Suprapubic skin (tissue), 4 donors: ENCODE data around the gene ATP11A. TPM values are rescaled to one million over a fixed set of nuclear protein-coding genes. Genes with fewer than 3 reads are reported as not detected.

Experiments
- DNase-seq, 2 donors: peaks; one replicate each; pipeline ENCODE4 v3.0.0-alpha.2; 2019; ENCODE audit warnings: low spot score in 2 of 2
- H3K27ac ChIP-seq: fragments of 200-600 bp; sonication (generic); one replicate; pipeline ENCODE4 v1.5.1; 2019
- H3K27me3 ChIP-seq: fragments of 200-600 bp; sonication (generic); one replicate; pipeline ENCODE4 v1.5.1; 2019
- H3K36me3 ChIP-seq: fragments of 200-600 bp; sonication (generic); one replicate; pipeline ENCODE4 v1.5.1; 2019
- H3K4me1 ChIP-seq: fragments of 200-600 bp; sonication (generic); one replicate; pipeline ENCODE4 v1.5.1; 2019
- H3K4me3 ChIP-seq: fragments of 200-600 bp; sonication (generic); one replicate; pipeline ENCODE4 v1.5.1; 2019; ENCODE audit warnings: mild to moderate bottlenecking
- H3K9me3 ChIP-seq: fragments of 200-600 bp; sonication (generic); one replicate; pipeline ENCODE4 v1.5.1; 2019
- CTCF ChIP-seq, 2 donors: fragments of 200-600 bp in 1 of 2; fragments of 450-650 bp in 1 of 2; sonication (generic) in 1 of 2; IDR thresholded peaks; one replicate each; pipeline ENCODE4 v1.5.1; 2016 to 2019; ENCODE audit warnings: antibody characterized with exemption in 2 of 2, mild to moderate bottlenecking in 1 of 2, moderate library complexity in 1 of 2
- EP300 ChIP-seq: sonication (generic); formaldehyde crosslinking; IDR thresholded peaks from one replicate; pipeline ENCODE4 v1.6.1; 2017; ENCODE audit warnings: antibody characterized with exemption
- POLR2A ChIP-seq, 2 donors: fragments of 450-650 bp; IDR thresholded peaks; one replicate each; pipeline ENCODE4 v1.6.1; 2017; ENCODE audit warnings: antibody characterized with exemption in 2 of 2, mild to moderate bottlenecking in 2 of 2, moderate library complexity in 2 of 2
- POLR2AphosphoS5 ChIP-seq, 3 donors: sonication (generic); formaldehyde crosslinking; IDR thresholded peaks; one replicate each; pipeline ENCODE4 v1.6.1; 2017; ENCODE audit warnings: antibody characterized with exemption in 3 of 3
- WGBS: methylation state at CpG from one replicate; pipeline ENCODE4 v1.1.5; 2018; 5-methylcytosine and 5-hydroxymethylcytosine counted together
- total RNA-seq, 4 donors: library from RNA; depleted of rRNA; stranded (reverse); fragments of >200 nt; gene quantifications; one replicate each; pipeline ENCODE4 v1.1.0, GENCODE V29; 2016

Gene ATP11A
- total RNA-seq, 4 donors from 2014 or later = 22.8 to 51.0 (median 39.8) TPM

- H3K36me3 ChIP-seq = no peaks in the 10 kb centered on the region
- no peak for DNase-seq
- no peaks in the 10 kb centered on the region for H3K9me3 ChIP-seq
- no peak overlapping the region for H3K27ac ChIP-seq
- peaks cover 13% of the 10 kb centered on the region for H3K4me1 ChIP-seq
- 62% methylated on average over 13 of the region's 25 CpGs for WGBS
- TF ChIP-seq POLR2AphosphoS5 (IDR thresholded peaks at IDR 0.05) (no peak), CTCF (IDR thresholded peaks at IDR 0.05) (no peak), POLR2A (IDR thresholded peaks at IDR 0.05) (no peak), EP300 (no peak)
- no peak overlapping the region for H3K4me3 ChIP-seq
- H3K27me3 ChIP-seq = no peaks in the 10 kb centered on the region
Observed at GRCh38 chr13:112773601-112774447, 84.0 kb downstream of the ATP11A start.

- Histone ChIP-seq H3K4me3 (no peak overlapping the region), H3K27me3 (no peaks in the 10 kb centered on the region), H3K4me1 (peaks cover 8% of the 10 kb centered on the region), H3K36me3 (no peaks in the 10 kb centered on the region), H3K27ac (no peak overlapping the region), H3K9me3 (no peaks in the 10 kb centered on the region)
- no peak for DNase-seq
- TF ChIP-seq POLR2A (IDR thresholded peaks at IDR 0.05) = no peak
- TF ChIP-seq POLR2AphosphoS5 (IDR thresholded peaks at IDR 0.05) = no peak
- TF ChIP-seq CTCF (IDR thresholded peaks at IDR 0.05) = no peak
- TF ChIP-seq EP300 = no peak
- WGBS = 85% methylated on average over 7 of the region's 7 CpGs
Observed at GRCh38 chr13:112774448-112774792, 84.6 kb downstream of the ATP11A start.

- no peak overlapping the region for H3K27ac ChIP-seq
- WGBS = 94% methylated on average over 36 of the region's 36 CpGs
- no peaks in the 10 kb centered on the region for H3K9me3 ChIP-seq
- peaks cover 5% of the 10 kb centered on the region for H3K4me1 ChIP-seq
- TF ChIP-seq POLR2AphosphoS5 (IDR thresholded peaks at IDR 0.05) (no peak), CTCF (IDR thresholded peaks at IDR 0.05) (no peak), POLR2A (IDR thresholded peaks at IDR 0.05) (no peak), EP300 (no peak)
- no peaks in the 10 kb centered on the region for H3K27me3 ChIP-seq
- H3K4me3 ChIP-seq = no peak overlapping the region
- no peak for DNase-seq
- no peaks in the 10 kb centered on the region for H3K36me3 ChIP-seq
Observed at GRCh38 chr13:112774829-112775565, 85.2 kb downstream of the ATP11A start.

- Histone ChIP-seq H3K9me3 (no peaks in the 10 kb centered on the region), H3K4me3 (no peak overlapping the region), H3K27ac (no peak overlapping the region), H3K36me3 (no peaks in the 10 kb centered on the region), H3K27me3 (no peaks in the 10 kb centered on the region), H3K4me1 (peaks cover 5% of the 10 kb centered on the region)
- WGBS = 85% methylated on average over 10 of the region's 25 CpGs
- peak in 1 of 2 donors; percentile 70 for DNase-seq
- TF ChIP-seq POLR2A (IDR thresholded peaks at IDR 0.05) (no peak), POLR2AphosphoS5 (IDR thresholded peaks at IDR 0.05) (no peak), EP300 (no peak), CTCF (IDR thresholded peaks at IDR 0.05) (no peak)
Observed at GRCh38 chr13:112775791-112776279, 86.0 kb downstream of the ATP11A start.

GRCh38 chr13:112776354-112776753 lies 86.5 kb downstream of the ATP11A start:
- 93% methylated on average over 9 of the region's 9 CpGs for WGBS
- no peaks in the 10 kb centered on the region for H3K27me3 ChIP-seq
- no peak overlapping the region for H3K27ac ChIP-seq
- H3K4me3 ChIP-seq = no peak overlapping the region
- TF ChIP-seq POLR2A (IDR thresholded peaks at IDR 0.05) (no peak), EP300 (no peak), POLR2AphosphoS5 (IDR thresholded peaks at IDR 0.05) (no peak), CTCF (IDR thresholded peaks at IDR 0.05) (no peak)
- peak in 1 of 2 donors; percentile 18 for DNase-seq
- no peaks in the 10 kb centered on the region for H3K9me3 ChIP-seq
- peaks cover 5% of the 10 kb centered on the region for H3K4me1 ChIP-seq
- H3K36me3 ChIP-seq = no peaks in the 10 kb centered on the region
